Mucosa of rectum (tissue), 2 donors: Measurements from ENCODE around the gene DRC1.

Experiments used
- H3K27ac ChIP-seq, 2 donors: one replicate each; pipeline ENCODE4 v1.7.0; 2013; ENCODE audit warnings: inconsistent platforms in 2 of 2, low read depth in 2 of 2, low read length in 2 of 2
- H3K27me3 ChIP-seq, 2 donors: one replicate each; pipeline ENCODE4 v1.7.0; 2013; ENCODE audit warnings: low read length in 2 of 2; ENCODE audit not compliant: control insufficient read depth in 2 of 2, insufficient read depth in 2 of 2
- H3K36me3 ChIP-seq, 2 donors: one replicate each; pipeline ENCODE4 v1.7.0; 2013; ENCODE audit warnings: low read length in 2 of 2; ENCODE audit not compliant: control insufficient read depth in 2 of 2, insufficient read depth in 2 of 2
- H3K4me1 ChIP-seq, 2 donors: one replicate each; pipeline ENCODE4 v1.7.0; 2013; ENCODE audit warnings: low read length in 2 of 2, mild to moderate bottlenecking in 1 of 2; ENCODE audit not compliant: control insufficient read depth in 2 of 2, insufficient read depth in 2 of 2
- H3K4me3 ChIP-seq, 2 donors: one replicate each; pipeline ENCODE4 v1.7.0; 2013; ENCODE audit warnings: low read length in 2 of 2
- H3K9ac ChIP-seq, 2 donors: one replicate each; pipeline ENCODE4 v1.7.0; 2013; ENCODE audit warnings: low read length in 2 of 2, low read depth in 1 of 2, mild to moderate bottlenecking in 1 of 2
- H3K9me3 ChIP-seq, 2 donors: one replicate each; pipeline ENCODE4 v1.7.0; 2013; ENCODE audit warnings: low read length in 2 of 2; ENCODE audit not compliant: control insufficient read depth in 2 of 2
- donor health status: healthy.
- donor health status: Normal muscosa, but diverticular disease.

The DRC1 gene

GRCh38 chr2:26396734-26397298 is 4.9 kb upstream of the DRC1 start:
- no peak overlapping the region for H3K4me3 ChIP-seq
- no peaks in the 10 kb centered on the region for H3K36me3 ChIP-seq
- no peaks in the 10 kb centered on the region for H3K4me1 ChIP-seq
- no peak overlapping the region for H3K9ac ChIP-seq
- no peak overlapping the region for H3K27ac ChIP-seq
- H3K27me3 ChIP-seq = peaks cover 0 to 3% of the 10 kb centered on the region in 2 donors
- H3K9me3 ChIP-seq = no peaks in the 10 kb centered on the region

DNA sequence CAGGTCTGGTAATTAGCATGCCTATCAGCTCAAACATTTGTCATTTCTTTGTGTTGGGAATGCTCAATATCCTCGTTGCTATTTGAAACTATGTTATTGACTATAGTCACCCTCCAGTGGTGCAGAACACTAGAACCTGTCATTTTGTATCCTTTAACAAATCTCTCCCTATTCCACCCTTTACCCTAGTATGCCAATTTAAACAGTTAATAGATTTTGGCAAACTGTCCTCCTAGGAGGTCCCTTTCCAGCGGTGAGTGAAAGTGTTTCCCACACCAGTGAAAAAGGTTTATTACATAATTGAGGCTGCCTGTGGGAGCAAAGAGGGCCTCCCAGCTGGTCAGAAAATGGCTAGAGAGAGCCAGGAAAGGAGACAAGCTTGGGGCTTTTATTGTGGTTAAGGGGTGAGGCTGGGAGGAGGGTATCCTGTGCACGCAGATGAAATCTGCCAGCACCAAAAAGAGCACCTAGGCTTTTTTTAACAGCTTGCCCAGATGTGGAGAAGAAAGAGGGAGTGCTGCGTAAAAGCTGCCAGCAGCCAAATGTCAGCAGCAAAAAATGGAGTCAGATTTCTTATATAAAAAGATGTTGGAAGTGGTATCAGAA is 1.8 kb upstream of the DRC1 start:
- Histone ChIP-seq H3K27ac (no peak overlapping the region), H3K4me3 (no peak overlapping the region), H3K4me1 (no peaks in the 10 kb centered on the region), H3K27me3 (peaks cover 0 to 5% of the 10 kb centered on the region in 2 donors), H3K36me3 (no peaks in the 10 kb centered on the region), H3K9ac (no peak overlapping the region), H3K9me3 (no peaks in the 10 kb centered on the region)

DNA sequence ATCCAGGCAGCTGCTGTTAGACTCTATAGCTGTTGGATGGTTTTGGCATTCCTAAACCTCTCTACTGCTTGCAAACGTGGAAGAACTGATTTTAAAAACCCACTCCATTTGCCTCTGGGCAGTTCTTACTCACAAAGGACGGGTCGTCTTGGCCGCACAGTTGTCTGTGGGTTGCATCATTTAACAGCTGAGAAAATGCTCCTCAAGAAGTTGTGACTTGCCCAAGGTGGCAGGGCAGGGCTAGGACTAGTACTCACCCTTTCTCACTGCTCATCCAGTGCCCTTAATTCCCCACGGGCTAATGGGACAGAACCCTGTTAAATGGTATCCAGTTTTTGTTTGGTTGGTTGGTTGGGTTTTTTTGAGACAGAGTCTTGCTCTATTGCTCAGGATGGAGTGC is 997 bp upstream of the DRC1 start:
- H3K27ac ChIP-seq = no peak overlapping the region
- no peak overlapping the region for H3K9ac ChIP-seq
- H3K4me1 ChIP-seq = no peaks in the 10 kb centered on the region
- no peaks in the 10 kb centered on the region for H3K36me3 ChIP-seq
- H3K4me3 ChIP-seq = no peak overlapping the region
- H3K27me3 ChIP-seq = peaks cover 0 to 5% of the 10 kb centered on the region in 2 donors
- H3K9me3 ChIP-seq = no peaks in the 10 kb centered on the region

- Histone ChIP-seq H3K36me3 (no peaks in the 10 kb centered on the region), H3K9me3 (no peaks in the 10 kb centered on the region), H3K9ac (no peak overlapping the region), H3K27me3 (peaks cover 2 to 4% of the 10 kb centered on the region in 2 donors), H3K4me3 (no peak overlapping the region), H3K27ac (no peak overlapping the region), H3K4me1 (no peaks in the 10 kb centered on the region)
These were observed 5.8 kb downstream of the DRC1 start for GRCh38 chr2:26407526-26407925.

DNA sequence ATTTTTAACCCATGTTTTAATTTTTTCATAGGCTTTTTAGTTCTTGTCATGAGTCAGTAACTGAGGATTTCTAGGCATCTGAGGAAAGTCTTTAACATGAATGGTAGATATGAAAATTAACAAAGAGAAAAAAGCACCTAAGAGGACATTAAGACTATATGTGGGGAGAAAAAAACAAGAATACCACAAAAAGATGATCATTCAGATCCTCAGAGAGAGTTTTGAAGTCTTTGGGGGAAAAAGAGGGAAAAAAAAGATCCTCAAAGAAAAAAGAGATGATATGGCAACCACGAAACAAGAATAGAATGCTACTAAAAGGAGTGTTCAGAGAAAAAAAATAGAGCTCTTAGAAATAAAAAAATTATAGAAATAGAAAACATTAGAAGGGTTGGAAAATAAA is 8.1 kb downstream of the DRC1 start:
- Histone ChIP-seq H3K27ac (no peak overlapping the region), H3K4me3 (no peak overlapping the region), H3K9ac (no peak overlapping the region), H3K9me3 (no peaks in the 10 kb centered on the region), H3K36me3 (no peaks in the 10 kb centered on the region), H3K27me3 (peaks cover 0 to 4% of the 10 kb centered on the region in 2 donors), H3K4me1 (no peaks in the 10 kb centered on the region)

DNA sequence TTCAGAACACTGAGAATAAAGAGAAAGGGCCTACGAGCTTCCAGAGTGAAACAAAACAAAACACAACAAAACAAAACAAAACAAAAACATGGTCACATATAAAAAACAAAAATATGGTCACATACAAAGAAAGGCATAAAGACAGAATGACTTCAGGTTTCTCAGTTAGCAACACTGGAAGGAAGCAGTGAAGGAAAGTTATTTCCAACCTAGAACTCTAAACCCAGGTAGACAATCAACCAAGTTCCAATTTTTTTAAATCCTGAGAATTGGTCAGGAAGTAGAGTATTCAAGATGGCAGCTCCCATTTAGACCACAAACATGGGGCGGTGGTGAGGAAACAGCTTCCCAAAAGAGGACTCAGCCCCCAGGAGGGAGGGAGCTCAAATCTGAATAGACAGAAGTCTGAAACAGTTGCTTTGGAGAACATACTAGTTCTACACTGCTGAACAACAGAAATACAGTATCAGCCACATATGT is 9.1 kb downstream of the DRC1 start:
- Histone ChIP-seq H3K9me3 (no peaks in the 10 kb centered on the region), H3K27me3 (peaks cover 0 to 4% of the 10 kb centered on the region in 2 donors), H3K9ac (no peak overlapping the region), H3K4me1 (no peaks in the 10 kb centered on the region), H3K27ac (no peak overlapping the region), H3K4me3 (no peak overlapping the region), H3K36me3 (no peaks in the 10 kb centered on the region)

DNA sequence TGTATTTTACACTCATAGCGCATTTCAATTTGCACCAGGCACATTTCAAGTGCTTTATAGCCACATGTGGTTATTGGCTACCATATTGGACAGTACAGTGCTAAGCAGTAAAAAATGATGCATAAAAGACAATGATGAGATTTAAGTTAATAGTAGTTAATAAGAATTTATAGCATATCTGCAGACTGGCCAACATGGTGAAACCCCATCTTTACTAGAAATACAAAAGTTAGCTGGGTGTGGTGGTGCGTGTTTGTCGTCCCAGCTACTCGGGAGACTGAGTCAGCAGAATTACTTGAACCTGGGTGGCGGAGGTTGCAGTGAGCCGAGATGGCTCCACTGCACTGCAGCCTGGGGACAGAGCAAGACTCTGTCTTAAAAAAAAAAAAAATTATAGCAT is 9.7 kb downstream of the DRC1 start:
- H3K4me3 ChIP-seq = no peak overlapping the region
- no peaks in the 10 kb centered on the region for H3K36me3 ChIP-seq
- no peaks in the 10 kb centered on the region for H3K4me1 ChIP-seq
- H3K27me3 ChIP-seq = peaks cover 0 to 4% of the 10 kb centered on the region in 2 donors
- H3K27ac ChIP-seq = no peak overlapping the region
- H3K9me3 ChIP-seq = no peaks in the 10 kb centered on the region
- no peak overlapping the region for H3K9ac ChIP-seq

DNA sequence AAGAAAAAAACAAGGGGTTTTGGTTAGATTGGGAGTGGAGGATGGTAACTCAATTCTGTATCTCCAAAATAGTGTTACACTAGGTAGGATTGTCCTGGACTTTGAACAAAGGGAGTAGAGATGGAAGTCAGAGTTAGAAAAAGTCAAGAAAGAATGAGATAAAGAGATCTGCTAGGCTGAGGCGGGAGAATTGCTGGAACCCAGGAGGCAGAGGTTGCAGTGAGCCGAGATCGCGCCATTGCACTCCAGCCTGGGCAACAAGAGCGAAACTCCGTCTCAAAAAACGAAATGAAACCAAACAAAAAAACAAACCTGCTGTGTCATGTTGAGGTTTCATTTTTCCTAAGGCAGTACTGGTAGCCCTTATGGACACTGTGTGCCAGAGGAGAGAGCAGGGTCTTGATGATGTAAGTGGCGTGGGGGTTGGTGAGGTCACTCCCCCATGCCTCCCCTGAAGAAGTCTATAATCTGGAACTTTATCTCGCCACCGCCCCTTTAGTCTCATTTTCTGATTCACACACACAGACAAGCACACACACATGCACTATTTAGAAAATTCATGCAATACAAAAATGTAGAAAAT is 10.5 kb downstream of the DRC1 start:
- H3K36me3 ChIP-seq = no peaks in the 10 kb centered on the region
- no peak overlapping the region for H3K27ac ChIP-seq
- no peaks in the 10 kb centered on the region for H3K4me1 ChIP-seq
- H3K9me3 ChIP-seq = no peaks in the 10 kb centered on the region
- no peak overlapping the region for H3K9ac ChIP-seq
- peak overlapping the region in 1 of 2 donors; percentile 51 for H3K4me3 ChIP-seq
- peaks cover 0 to 4% of the 10 kb centered on the region in 2 donors for H3K27me3 ChIP-seq

DNA sequence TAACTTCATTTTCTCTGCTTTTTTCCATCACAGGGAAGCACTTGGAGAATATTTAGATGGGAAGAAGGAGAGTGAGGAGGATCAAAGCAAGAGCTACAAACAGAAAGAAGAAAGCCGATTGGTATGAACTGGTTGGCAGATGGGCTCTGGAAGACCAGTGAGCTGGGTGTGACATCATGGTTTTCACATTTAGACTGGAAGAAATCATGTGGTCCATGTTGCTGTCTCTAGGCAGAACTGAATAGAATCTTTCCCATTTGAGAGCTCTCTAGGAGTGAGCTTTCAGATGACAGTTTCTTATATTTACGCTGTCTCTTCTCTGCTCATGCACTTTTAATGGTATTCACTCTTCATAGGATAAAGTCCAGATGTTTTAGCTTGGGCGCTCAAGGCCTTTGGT is 12.6 kb downstream of the DRC1 start:
- no peak overlapping the region for H3K9ac ChIP-seq
- no peak overlapping the region for H3K4me3 ChIP-seq
- no peaks in the 10 kb centered on the region for H3K4me1 ChIP-seq
- no peak overlapping the region for H3K27ac ChIP-seq
- H3K27me3 ChIP-seq = no peaks in the 10 kb centered on the region
- no peaks in the 10 kb centered on the region for H3K36me3 ChIP-seq
- no peaks in the 10 kb centered on the region for H3K9me3 ChIP-seq

GRCh38 chr2:26421961-26422360 is 20.2 kb downstream of the DRC1 start:
- H3K27me3 ChIP-seq = no peaks in the 10 kb centered on the region

More at GRCh38 chr2:26421961-26422360, 20.2 kb downstream of the DRC1 start:
- Histone ChIP-seq H3K36me3 (no peaks in the 10 kb centered on the region), H3K9ac (no peak overlapping the region), H3K9me3 (no peaks in the 10 kb centered on the region), H3K4me1 (no peaks in the 10 kb centered on the region), H3K27ac (no peak overlapping the region), H3K4me3 (no peak overlapping the region)
